C4-2B (cell line): ENCODE measurements around the gene GRP.

ENCODE experiments used
- H3K27ac ChIP-seq: fragments of 450-650 bp; 2 replicates; pipeline ENCODE4 v1.5.1; 2017
- ZFX ChIP-seq: fragments of 450-650 bp; IDR thresholded peaks from 2 replicates; pipeline ENCODE4 v1.6.1; 2017
- TF ChIP-seq, protein P1 (sequence below): fragments of 450-650 bp; conservative IDR thresholded peaks from 2 replicates; pipeline ENCODE4 v1.5.1; 2017; ENCODE audit warnings: mild to moderate bottlenecking

Gene GRP

DNA sequence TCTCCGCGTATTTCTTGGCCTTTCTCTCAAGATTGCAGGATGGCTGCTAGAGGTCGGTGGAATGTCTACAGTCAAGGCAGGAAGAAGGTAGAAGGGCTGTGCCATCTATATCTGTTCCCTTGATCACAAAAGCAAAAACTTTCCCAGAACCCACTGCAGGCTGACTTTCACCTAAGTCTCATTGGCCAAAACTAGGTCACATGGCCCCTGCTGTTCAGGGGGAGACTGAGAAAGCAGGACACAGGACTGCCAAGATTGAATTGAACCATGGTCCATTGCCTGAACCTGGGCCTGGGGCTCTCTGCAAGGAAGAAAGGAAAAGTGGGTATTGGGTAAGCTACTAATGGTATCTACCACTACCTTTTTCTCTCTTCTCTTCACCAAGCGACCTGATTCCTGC, 9.7 kb upstream of the GRP start:
- H3K27ac ChIP-seq, result no peak overlapping the region
- TF ChIP-seq, protein P1, sequence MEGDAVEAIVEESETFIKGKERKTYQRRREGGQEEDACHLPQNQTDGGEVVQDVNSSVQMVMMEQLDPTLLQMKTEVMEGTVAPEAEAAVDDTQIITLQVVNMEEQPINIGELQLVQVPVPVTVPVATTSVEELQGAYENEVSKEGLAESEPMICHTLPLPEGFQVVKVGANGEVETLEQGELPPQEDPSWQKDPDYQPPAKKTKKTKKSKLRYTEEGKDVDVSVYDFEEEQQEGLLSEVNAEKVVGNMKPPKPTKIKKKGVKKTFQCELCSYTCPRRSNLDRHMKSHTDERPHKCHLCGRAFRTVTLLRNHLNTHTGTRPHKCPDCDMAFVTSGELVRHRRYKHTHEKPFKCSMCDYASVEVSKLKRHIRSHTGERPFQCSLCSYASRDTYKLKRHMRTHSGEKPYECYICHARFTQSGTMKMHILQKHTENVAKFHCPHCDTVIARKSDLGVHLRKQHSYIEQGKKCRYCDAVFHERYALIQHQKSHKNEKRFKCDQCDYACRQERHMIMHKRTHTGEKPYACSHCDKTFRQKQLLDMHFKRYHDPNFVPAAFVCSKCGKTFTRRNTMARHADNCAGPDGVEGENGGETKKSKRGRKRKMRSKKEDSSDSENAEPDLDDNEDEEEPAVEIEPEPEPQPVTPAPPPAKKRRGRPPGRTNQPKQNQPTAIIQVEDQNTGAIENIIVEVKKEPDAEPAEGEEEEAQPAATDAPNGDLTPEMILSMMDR, result no peak
- TF ChIP-seq ZFX, result no peak

GRCh38 chr18:59211629-59212028, 8.3 kb upstream of the GRP start:
- TF ChIP-seq, protein P1, result no peak
- no peak for TF ChIP-seq ZFX
- H3K27ac ChIP-seq, result no peak overlapping the region

DNA sequence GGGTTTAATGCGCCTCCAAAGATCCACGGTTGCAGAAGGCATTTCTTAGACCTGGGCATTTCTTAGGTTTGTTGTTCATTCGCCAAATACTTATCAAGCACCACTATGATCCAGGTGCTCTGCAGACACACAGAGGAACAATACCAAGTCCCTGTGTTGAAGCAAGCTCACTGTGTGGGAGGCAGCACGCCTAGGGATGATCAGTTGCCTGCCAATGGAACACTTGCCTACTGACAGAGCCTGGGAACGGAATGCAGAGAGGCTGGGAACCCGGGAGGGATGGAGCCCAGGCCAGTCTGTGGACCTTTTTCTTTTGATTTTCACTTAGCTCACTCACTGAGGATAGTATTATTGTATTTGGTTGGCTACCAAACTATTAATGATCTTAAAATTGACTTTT, 1.9 kb upstream of the GRP start:
- H3K27ac ChIP-seq, result no peak overlapping the region
- TF ChIP-seq, protein P1, result no peak
- no peak for TF ChIP-seq ZFX

DNA sequence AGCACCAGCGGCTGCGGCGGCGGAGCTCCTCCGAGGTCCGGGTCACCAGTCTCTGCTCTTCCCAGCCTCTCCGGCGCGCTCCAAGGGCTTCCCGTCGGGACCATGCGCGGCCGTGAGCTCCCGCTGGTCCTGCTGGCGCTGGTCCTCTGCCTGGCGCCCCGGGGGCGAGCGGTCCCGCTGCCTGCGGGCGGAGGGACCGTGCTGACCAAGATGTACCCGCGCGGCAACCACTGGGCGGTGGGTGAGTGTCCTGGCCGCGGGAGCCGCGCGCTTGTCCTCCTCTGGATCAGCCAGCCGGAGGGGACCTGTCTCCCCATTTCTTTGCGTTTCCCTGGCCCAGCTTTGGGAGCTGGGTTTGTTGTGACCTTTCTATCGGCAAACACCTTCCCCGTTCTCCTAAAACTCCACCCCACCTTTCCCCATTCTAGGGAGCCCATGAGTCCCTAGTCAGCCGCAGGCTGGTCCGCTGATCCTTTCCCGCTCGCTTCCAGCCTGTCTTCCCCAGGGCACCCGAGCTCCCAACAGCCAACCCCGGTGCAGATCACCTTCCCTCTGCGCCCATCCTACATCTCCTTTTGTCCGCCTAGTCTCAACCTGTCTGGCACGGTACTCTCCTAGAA, 316 bp downstream of the GRP start:
- H3K27ac ChIP-seq, result no peak overlapping the region
- no peak for TF ChIP-seq ZFX
- TF ChIP-seq, protein P1, result no peak

DNA sequence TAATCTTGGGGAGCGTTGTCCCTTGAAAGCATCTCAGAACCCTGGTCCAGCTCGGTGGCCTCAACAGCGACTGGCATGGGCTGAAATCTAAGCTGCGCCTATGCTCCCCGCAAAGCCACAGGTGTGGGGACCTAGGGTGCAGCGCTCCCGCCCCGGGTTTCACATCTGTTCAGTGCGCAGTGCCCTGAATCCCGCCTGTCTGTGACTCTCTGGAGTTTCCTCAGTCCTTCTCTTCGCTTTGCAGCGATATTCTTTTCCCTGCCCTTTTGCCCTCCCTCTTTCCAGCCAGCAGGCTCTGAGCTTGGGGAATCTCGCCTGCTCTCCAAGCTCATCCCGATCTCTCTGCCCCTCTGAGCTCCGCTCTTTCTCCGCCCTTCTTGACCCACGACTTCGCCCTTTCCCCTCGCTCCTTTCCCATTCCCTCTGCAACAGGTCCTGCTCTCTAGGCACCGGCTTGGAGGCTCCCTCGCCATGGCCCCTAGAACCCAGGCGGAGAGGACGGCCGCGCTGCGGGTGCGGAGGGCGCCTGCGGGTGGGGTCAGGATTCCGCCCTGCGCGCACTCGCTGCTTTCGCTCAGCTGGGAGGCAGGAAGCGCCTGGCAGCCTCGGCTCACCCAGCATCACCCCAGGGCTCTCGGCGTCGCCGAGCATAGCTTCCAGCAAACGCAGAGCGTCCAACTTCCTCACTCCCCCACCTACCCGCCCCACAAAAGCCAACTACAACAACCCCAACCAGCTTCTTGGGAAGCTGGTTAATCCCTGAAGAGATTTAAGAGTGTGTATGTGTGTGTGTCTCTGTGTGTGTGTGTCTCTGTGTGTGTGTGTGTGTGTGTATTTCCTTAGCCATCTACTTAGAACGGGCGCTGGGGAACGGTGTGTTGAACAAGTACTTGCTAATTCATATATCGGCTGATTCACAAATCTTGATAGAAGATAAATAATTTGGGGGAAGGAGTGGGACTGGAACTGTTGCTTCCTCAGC, 1.1 kb downstream of the GRP start:
- H3K27ac ChIP-seq, result no peak overlapping the region
- TF ChIP-seq, protein P1, result no peak
- TF ChIP-seq ZFX, result no peak

DNA sequence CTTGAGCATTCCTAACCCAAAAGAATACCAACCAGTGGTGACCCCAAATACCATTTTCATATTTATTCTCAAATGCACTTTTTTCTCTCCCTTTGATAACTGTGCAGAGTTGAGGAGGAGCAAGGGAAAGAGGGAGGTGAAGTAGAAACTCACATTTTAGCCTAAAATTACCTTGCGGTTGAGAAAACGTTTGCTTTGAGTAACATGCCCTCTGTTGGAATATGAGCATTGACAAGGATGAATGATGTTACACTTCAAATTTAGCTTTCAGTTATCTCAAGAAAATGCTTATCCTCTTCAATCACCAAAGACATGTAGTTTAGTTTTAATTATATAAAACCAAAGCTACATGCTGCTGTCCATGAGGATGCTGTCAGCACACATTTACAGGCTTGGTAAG, 2.4 kb downstream of the GRP start:
- H3K27ac ChIP-seq, result no peak overlapping the region
- TF ChIP-seq ZFX, result no peak
- TF ChIP-seq, protein P1, result no peak

DNA sequence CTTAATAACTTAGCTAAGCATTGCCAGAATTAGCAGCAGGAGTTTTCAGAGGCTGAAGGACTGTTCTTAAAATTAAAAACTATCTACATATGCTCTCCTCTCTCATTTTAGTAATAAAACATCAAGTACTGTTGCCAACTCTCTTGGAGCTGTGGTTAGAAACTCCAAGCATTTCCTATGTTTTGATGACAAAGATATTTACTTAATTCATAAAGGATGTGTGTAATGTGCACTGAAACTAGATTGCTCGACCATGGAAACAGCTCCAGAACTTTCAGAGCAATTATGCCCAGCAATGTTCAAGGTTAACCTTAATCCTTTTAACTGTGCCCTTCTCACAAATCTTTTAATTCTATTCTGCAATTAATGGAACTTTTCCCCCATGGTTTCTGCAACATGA, 8.4 kb downstream of the GRP start:
- no peak for TF ChIP-seq ZFX
- TF ChIP-seq, protein P1, result no peak
- no peak overlapping the region for H3K27ac ChIP-seq
